Astrocyte of the cerebellum (primary cell): Measurements from ENCODE around the gene SAMD15.

Experiments
- DNase-seq: peaks from one replicate; pipeline ENCODE4 v3.0.0-alpha.2; 2011; ENCODE audit warnings: low read depth
- H3K4me3 ChIP-seq: 2 replicates; pipeline ENCODE4 v1.5.1; 2011; ENCODE audit warnings: mild to moderate bottlenecking, low read depth, low read length, moderate library complexity
- CTCF ChIP-seq: IDR thresholded peaks from 2 replicates; pipeline ENCODE4 v1.5.1; 2012; ENCODE audit warnings: low read length, low read depth, moderate library complexity, mild to moderate bottlenecking; ENCODE audit errors: missing control alignments
- in situ Hi-C: cut with HindIII; loops from 2 replicates; pipeline ENCODE4 v1.10.0; 2017; ENCODE audit warnings: low sequenced_read_pairs

The SAMD15 gene

DNA sequence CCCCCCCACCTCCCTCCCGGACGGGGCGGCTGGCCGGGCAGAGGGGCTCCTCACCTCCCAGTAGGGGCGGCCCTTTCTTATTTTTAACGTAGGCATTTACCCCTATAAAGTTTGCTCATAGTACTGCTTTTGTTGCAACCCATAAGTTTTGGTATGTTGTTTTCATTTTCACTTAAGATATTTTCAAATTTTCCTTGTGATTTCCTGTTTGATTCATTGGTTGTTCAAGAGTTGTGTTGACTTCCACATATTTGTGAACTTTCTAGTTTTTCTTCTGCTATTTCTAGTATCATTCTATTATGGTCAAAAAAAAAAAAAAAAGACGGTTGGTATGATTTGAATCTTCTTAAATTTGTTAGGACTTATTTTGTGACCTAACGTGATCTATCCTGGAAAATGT, 39.7 kb downstream of the SAMD15 start:
- no peak for TF ChIP-seq CTCF
- in situ Hi-C loops, result no loop called here
- H3K4me3 ChIP-seq, result no peak overlapping the region
- no peak for DNase-seq

GRCh38 chr14:77421201-77421600, 44.0 kb downstream of the SAMD15 start:
- TF ChIP-seq CTCF, result no peak
- H3K4me3 ChIP-seq, result no peak overlapping the region
- in situ Hi-C loops, result no loop called here
- no peak for DNase-seq

DNA sequence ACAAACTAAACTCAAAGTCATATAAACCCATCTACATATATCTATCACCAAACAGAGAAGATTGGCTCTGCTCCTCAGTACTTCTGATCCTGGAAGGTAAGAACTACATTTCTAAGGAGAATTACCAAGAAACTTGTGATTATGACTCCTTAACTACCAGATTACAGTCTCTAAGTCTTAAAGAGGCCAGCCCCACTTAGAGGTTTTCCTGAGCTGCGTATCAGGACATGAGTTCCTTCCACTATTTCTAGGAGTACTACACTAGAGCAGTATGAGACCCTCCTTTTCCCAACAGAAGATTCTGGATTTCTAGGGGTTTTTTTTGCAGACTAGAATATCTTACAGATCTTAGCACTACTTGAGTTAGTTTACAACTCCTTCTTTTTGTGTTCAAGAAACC, 46.2 kb downstream of the SAMD15 start, which contains the start of gene NOXRED1:
Gene NOXRED1, minus strand, starts transcription at position 101 of the 400 bp plus-strand sequence. CDS start 634 bp downstream, outside the sequence.
- no peak within 1 kb of the TSS for H3K4me3 ChIP-seq
- TF ChIP-seq CTCF, result no peak
- in situ Hi-C loops, result no loop called here
- DNase-seq, result no peak

- no peak for DNase-seq
- H3K4me3 ChIP-seq, result no peak overlapping the region
- in situ Hi-C loops, result no loop called here
- TF ChIP-seq CTCF, result no peak
These were observed 47.7 kb downstream of the SAMD15 start for GRCh38 chr14:77424862-77425261.

DNA sequence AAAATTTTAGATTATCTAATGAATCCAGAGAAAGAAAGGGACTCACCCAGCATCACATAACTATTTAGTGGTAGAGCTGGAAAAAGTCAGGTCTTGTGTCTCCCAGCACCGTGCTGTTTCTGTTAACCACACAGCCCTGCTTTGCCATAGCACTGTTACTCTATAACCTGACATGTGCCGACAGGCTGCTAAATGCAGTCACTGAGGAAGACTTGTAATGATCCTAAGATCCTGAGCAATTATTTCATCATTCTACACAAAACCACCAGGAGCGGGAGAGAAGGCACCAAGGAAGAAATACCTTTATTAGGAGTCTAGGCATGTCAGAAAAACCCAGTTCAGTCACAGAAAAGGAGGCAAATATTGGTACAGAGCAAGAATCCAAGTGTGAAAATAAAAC, 49.2 kb downstream of the SAMD15 start:
- DNase-seq, result no peak
- in situ Hi-C loops, result no loop called here
- no peak for TF ChIP-seq CTCF

DNA sequence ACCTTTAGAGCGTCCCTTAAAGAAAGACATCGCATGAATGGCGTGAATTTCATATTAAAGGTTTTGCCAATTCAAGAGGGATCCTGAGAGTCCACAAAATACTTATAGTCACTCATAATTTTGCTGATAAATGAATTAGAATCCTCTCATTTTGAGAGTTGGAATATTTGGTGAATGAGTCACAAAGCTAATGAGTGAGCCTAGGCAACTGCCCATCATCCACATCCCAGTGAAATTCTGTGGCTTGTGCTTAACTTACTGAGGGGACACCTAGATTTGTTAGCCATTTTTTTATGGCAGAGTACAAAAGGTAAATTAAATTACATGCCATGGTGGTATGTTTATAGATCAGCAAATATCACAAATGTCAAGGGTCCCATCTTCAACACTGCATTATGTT, 58.9 kb downstream of the SAMD15 start:
- DNase-seq, result no peak
- no peak overlapping the region for H3K4me3 ChIP-seq
- no peak for TF ChIP-seq CTCF
- in situ Hi-C loops, result no loop called here

More for the DNA sequence above, 49.2 kb downstream of the SAMD15 start:
- no peak overlapping the region for H3K4me3 ChIP-seq

- in situ Hi-C loops, result no loop called here
- no peak for DNase-seq
- H3K4me3 ChIP-seq, result no peak overlapping the region
- no peak for TF ChIP-seq CTCF
These were observed 61.4 kb downstream of the SAMD15 start for GRCh38 chr14:77438596-77438995.
